ENCODE data around the gene TMEFF2.
"Not testable (repeated sequence)": the region's sequence is repeated elsewhere in the genome, so short reads cannot be mapped to it uniquely, and the experiment has no call there.

The TMEFF2 gene

GRCh38 chr2:191923652-191923997, 271.1 kb downstream of the TMEFF2 start:
- Histone ChIP-seq H3K9ac (ENCODE audit: low read length) (no peak overlapping the region), H3K4me2 (ENCODE audit: low read depth, low read length, poor library complexity, severe bottlenecking) (no peak overlapping the region), H3K36me3 (ENCODE audit: low read length) (no peaks in the 10 kb centered on the region), H4K20me1 (ENCODE audit: low read depth, low read length) (no peaks in the 10 kb centered on the region), H3K79me2 (ENCODE audit: insufficient read depth, low read length) (no peaks in the 10 kb centered on the region), H2AFZ (ENCODE audit: low read depth, low read length, severe bottlenecking) (no peak overlapping the region), H3F3A (ENCODE audit: insufficient read depth) (no peaks in the 10 kb centered on the region), H3K4me3 (ENCODE audit: insufficient read depth, low read length, poor library complexity, severe bottlenecking) (no peak overlapping the region), H3K27me3 (ENCODE audit: low read length) (no peaks in the 10 kb centered on the region), H3K27ac (ENCODE audit: low read depth, low read length) (no peak overlapping the region), H3K9me2 (replicated peaks; ENCODE audit: insufficient read depth, low read length) (no peaks in the 10 kb centered on the region), H3K9me3 (ENCODE audit: insufficient read depth, low read length) (no peaks in the 10 kb centered on the region)
- no peak for TF ChIP-seq CTCF (IDR thresholded peaks at IDR 0.05; ENCODE audit: insufficient read depth, low read length, poor library complexity, severe bottlenecking)
- no peak for TF ChIP-seq EZH2phosphoT487 (conservative IDR thresholded peaks at IDR 0.05; ENCODE audit: low read length)

- Histone ChIP-seq H4K20me1 (ENCODE audit: low read depth, low read length) (no peaks in the 10 kb centered on the region), H3K9me3 (ENCODE audit: insufficient read depth, low read length) (no peaks in the 10 kb centered on the region), H3K27me3 (ENCODE audit: low read length) (no peaks in the 10 kb centered on the region), H3K79me2 (ENCODE audit: insufficient read depth, low read length) (no peaks in the 10 kb centered on the region), H3K9ac (ENCODE audit: low read length) (no peak overlapping the region), H3K4me2 (ENCODE audit: low read depth, low read length, poor library complexity, severe bottlenecking) (no peak overlapping the region), H3F3A (ENCODE audit: insufficient read depth) (no peaks in the 10 kb centered on the region), H3K36me3 (ENCODE audit: low read length) (no peaks in the 10 kb centered on the region), H2AFZ (ENCODE audit: low read depth, low read length, severe bottlenecking) (no peak overlapping the region), H3K9me2 (replicated peaks; ENCODE audit: insufficient read depth, low read length) (no peaks in the 10 kb centered on the region), H3K27ac (ENCODE audit: low read depth, low read length) (no peak overlapping the region), H3K4me3 (ENCODE audit: insufficient read depth, low read length, poor library complexity, severe bottlenecking) (no peak overlapping the region)
- TF ChIP-seq CTCF (IDR thresholded peaks at IDR 0.05; ENCODE audit: insufficient read depth, low read length, poor library complexity, severe bottlenecking) (no peak), EZH2phosphoT487 (conservative IDR thresholded peaks at IDR 0.05; ENCODE audit: low read length) (no peak)
Observed at GRCh38 chr2:191922736-191923651, 271.7 kb downstream of the TMEFF2 start.

DNA sequence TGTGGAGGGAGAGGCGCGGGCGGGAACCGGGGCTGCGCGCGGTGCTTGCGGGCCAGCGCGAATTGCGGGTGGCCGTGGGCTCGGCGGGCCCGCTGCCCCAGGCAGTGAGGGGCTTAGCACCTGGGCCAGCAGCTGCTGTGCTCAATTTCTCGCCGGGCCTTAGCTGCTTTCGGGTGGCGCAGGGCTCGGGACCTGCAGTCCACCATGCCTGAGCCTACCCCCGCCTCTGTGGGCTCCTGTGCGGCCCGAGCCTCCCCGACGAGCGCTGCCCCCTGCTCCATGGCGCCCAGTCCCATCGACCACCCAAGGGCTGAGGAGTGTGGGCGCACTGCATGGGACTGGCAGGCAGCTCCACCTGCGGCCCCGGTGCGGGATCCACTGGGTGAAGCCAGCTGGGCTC, 273.1 kb downstream of the TMEFF2 start:
- H3K79me2 ChIP-seq (ENCODE audit: insufficient read depth, low read length); H3K36me3 ChIP-seq (ENCODE audit: low read length); H3K27ac ChIP-seq (ENCODE audit: low read depth, low read length); H3K27me3 ChIP-seq (ENCODE audit: low read length); H4K20me1 ChIP-seq (ENCODE audit: low read depth, low read length); H3F3A ChIP-seq (ENCODE audit: insufficient read depth); H2AFZ ChIP-seq (ENCODE audit: low read depth, low read length, severe bottlenecking); H3K9me2 ChIP-seq (replicated peaks; ENCODE audit: insufficient read depth, low read length); H3K4me2 ChIP-seq (ENCODE audit: low read depth, low read length, poor library complexity, severe bottlenecking); H3K9ac ChIP-seq (ENCODE audit: low read length); H3K9me3 ChIP-seq (ENCODE audit: insufficient read depth, low read length); H3K4me3 ChIP-seq (ENCODE audit: insufficient read depth, low read length, poor library complexity, severe bottlenecking): not testable (repeated sequence)

- no peak overlapping the region for H3K27ac ChIP-seq (ENCODE audit: low read depth, low read length)
- no peak overlapping the region for H3K4me3 ChIP-seq (ENCODE audit: insufficient read depth, low read length, poor library complexity, severe bottlenecking)
- H4K20me1 ChIP-seq (ENCODE audit: low read depth, low read length), result no peaks in the 10 kb centered on the region
- TF ChIP-seq CTCF (IDR thresholded peaks at IDR 0.05; ENCODE audit: insufficient read depth, low read length, poor library complexity, severe bottlenecking) (no peak), EZH2phosphoT487 (conservative IDR thresholded peaks at IDR 0.05; ENCODE audit: low read length) (no peak)
- no peaks in the 10 kb centered on the region for H3K9me2 ChIP-seq (replicated peaks; ENCODE audit: insufficient read depth, low read length)
- no peaks in the 10 kb centered on the region for H3K27me3 ChIP-seq (ENCODE audit: low read length)
- no peak overlapping the region for H3K4me2 ChIP-seq (ENCODE audit: low read depth, low read length, poor library complexity, severe bottlenecking)
- no peaks in the 10 kb centered on the region for H3K79me2 ChIP-seq (ENCODE audit: insufficient read depth, low read length)
- no peak overlapping the region for H2AFZ ChIP-seq (ENCODE audit: low read depth, low read length, severe bottlenecking)
- H3K36me3 ChIP-seq (ENCODE audit: low read length), result no peaks in the 10 kb centered on the region
- H3K9ac ChIP-seq (ENCODE audit: low read length), result no peak overlapping the region
- no peaks in the 10 kb centered on the region for H3F3A ChIP-seq (ENCODE audit: insufficient read depth)
- H3K9me3 ChIP-seq (ENCODE audit: insufficient read depth, low read length), result no peaks in the 10 kb centered on the region
Observed at GRCh38 chr2:191920502-191920901, 274.2 kb downstream of the TMEFF2 start.

Data from SU-DHL-6 (cell line).